Heart left ventricle (tissue), 13 donors: ENCODE data around the gene LRRC18.

Experiments used
- POLR2A ChIP-seq, 2 donors: fragments of 450-650 bp; IDR thresholded peaks; one replicate each; pipeline ENCODE4 v1.6.1; 2017; ENCODE audit warnings: antibody characterized with exemption in 2 of 2, mild to moderate bottlenecking in 2 of 2, moderate library complexity in 2 of 2
- TF ChIP-seq, protein P1 (sequence below), 12 donors: fragments of 200-600 bp; sonication (generic) in 4 of 12; IDR thresholded peaks; one replicate each; pipeline versions ENCODE4 v1.5.0 to v1.8.0; 2018 to 2022; ENCODE audit warnings: antibody characterized with exemption in 12 of 12, mild to moderate bottlenecking in 5 of 12
- donor health status: ischemic (EF 13 %, LVEDD 7.1; RV severe dilation, severe dysfunction).
- donor health status: DM: no; HTN: yes; CAD: no.
- donor health status: DM: no; HTN: no; CAD: no.
- donor health status: ischemic (EF 25% LVEDD 6.9; RV normal size, moderate dysfunction).
- donor health status: ischemic (EF 25% LVEDD 5.7; RV mildly dilated, moderate dysfunction).
- donor health status: ischemic (EF 35%, LVEDD 5.7; RV mildly dilated, moderate dysfunction).
- donor health status: nonischemic (EF 11% LVEDD 7.7; RV severe dilation, severe dysfunction).
- donor health status: DM: yes; HTN: yes; CAD: no.
- donor health status: PGD.
- donor health status: ischemic (EF 29% LVEDD 5.4; RV normal size, mild dysfunction).
- donor health status: nonischemic (EF 23%, LVEDD 6.1; RV moderate dilation, normal function).

DNA sequence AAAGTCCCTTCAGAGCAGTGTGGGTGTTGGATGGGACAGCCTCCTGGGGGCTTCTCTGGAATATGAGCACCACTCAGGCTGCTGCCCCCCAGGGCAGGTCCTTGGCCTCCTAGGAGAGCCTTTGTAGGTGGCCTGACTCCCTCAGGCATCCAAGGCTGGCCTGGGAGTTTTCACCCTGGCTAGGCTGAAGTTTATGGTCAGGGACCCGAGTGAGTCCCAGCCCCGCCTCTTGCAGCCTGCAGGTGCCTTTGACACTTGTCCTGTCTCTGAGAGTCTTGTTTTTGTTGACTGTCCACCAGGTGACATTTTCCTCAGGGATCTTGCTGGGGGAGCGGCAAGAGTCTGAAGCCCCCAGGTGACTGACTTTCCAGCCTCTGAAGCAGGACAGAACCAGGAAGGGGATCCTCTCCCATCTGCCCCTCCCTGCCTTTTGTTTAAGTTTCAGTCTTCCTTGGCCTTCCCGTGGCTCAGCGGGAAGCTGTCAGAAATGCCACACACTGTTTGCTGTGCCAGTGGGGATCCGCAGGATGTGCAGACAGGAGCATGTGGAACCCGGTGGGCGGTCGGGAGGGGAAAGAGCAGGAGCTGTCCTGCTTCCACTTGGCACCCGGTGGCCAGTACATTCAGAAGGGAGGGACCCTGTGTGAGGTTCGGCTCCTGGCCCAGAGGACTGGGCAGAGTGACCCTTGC, 59.5 kb downstream of the LRRC18 start:
- TF ChIP-seq POLR2A (IDR thresholded peaks at IDR 0.05) = no peak
- TF ChIP-seq, protein P1, sequence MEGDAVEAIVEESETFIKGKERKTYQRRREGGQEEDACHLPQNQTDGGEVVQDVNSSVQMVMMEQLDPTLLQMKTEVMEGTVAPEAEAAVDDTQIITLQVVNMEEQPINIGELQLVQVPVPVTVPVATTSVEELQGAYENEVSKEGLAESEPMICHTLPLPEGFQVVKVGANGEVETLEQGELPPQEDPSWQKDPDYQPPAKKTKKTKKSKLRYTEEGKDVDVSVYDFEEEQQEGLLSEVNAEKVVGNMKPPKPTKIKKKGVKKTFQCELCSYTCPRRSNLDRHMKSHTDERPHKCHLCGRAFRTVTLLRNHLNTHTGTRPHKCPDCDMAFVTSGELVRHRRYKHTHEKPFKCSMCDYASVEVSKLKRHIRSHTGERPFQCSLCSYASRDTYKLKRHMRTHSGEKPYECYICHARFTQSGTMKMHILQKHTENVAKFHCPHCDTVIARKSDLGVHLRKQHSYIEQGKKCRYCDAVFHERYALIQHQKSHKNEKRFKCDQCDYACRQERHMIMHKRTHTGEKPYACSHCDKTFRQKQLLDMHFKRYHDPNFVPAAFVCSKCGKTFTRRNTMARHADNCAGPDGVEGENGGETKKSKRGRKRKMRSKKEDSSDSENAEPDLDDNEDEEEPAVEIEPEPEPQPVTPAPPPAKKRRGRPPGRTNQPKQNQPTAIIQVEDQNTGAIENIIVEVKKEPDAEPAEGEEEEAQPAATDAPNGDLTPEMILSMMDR (IDR thresholded peaks at IDR 0.05) = no peak
